GM21447 (cell line): ENCODE results near the gene FRMD4A.

Experiments
- ATAC-seq: cut with Tn5 transposase; IDR thresholded peaks from one replicate; pipeline ENCODE4 v1.9.1; 2021; ENCODE audit not compliant: unreplicated experiment

The FRMD4A gene

GRCh38 chr10:14340051-14340744 lies 9.5 kb upstream of the FRMD4A start:
- no peak for ATAC-seq

DNA sequence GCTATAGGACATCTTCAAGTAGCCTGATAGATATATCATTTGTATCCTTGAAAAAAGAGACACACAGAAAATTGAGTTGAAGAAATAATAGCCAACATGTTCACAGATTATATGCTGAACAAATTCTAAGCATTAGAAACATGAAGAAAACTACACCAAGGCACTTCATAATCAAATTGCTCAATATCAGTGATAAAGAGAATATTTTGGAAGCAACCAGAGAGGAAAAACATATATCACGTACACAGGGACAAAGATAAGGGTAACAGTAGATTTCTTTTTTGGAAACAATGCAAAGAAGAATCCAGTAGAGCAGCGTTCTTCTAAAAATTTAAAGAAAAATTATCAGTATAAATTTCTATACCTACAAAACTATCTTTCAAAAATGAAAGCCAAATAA lies 6.0 kb upstream of the FRMD4A start:
- no peak for ATAC-seq

DNA sequence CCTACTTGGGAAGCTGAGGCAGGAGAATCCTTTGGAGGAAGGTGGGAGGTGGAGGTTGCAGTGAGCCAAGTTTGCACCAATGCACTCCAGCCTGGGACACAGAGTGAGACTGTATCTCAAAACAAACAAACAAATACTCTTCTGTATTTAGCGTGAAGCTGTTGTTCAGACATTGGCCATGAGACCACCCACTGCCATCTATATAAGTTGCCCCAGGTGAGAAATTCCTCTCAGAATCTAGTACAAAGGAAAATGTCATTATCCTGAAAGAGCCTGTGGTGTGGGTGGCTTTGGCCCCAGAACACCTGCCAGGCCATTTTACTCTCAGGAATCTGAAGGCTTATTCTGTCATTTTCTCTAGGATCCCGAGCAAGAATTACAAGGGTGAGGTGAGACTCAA lies 4.0 kb upstream of the FRMD4A start:
- ATAC-seq, result no peak

DNA sequence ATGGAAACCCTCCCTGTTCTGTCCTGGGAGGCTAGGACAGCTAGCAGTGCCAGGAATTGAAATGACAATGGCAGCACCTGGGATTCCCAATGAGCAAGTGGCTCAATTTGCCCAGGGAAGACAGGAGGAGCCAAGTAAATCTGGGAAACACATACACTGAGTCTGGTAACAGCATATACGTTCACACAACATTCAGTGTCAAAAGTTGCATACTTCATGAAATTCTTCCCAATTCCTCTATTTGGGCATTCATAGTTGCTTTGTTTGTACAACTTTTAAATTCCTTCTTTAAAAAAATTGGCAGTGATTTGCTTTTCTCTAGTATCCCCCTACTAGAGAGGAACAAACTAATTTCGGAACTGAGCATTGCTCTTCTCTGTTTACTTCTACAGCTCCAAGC lies 2.9 kb upstream of the FRMD4A start:
- ATAC-seq, result no peak

DNA sequence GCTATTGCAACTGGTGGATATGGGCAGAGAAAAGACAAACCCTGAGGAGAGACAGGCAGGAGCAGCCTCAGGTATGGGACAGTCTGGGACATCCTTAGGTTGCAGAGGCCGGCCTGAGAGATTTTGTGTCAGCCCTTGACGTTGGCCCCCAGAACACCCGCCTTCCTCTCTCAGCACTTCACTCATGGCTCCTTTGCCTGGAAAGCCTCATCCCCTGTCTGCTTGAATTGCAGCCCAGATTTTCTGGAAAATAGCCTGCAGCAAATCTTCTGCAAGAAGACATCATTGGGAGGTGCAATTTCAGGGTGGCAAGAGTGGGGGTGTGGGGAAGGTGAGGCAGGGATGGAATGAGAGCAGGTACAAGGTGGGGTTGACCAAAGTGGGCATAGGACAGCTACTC lies 2.2 kb upstream of the FRMD4A start:
- no peak for ATAC-seq

GRCh38 chr10:14329746-14330173 lies 964 bp downstream of the FRMD4A start:
- no peak for ATAC-seq

- ATAC-seq, result no peak
Observed at GRCh38 chr10:14328881-14329672, 1.6 kb downstream of the FRMD4A start.

GRCh38 chr10:14327527-14327926 lies 3.2 kb downstream of the FRMD4A start:
- no peak for ATAC-seq

GRCh38 chr10:14326581-14326980 lies 4.1 kb downstream of the FRMD4A start:
- ATAC-seq, result no peak

GRCh38 chr10:14325325-14325955 lies 5.3 kb downstream of the FRMD4A start:
- no peak for ATAC-seq

DNA sequence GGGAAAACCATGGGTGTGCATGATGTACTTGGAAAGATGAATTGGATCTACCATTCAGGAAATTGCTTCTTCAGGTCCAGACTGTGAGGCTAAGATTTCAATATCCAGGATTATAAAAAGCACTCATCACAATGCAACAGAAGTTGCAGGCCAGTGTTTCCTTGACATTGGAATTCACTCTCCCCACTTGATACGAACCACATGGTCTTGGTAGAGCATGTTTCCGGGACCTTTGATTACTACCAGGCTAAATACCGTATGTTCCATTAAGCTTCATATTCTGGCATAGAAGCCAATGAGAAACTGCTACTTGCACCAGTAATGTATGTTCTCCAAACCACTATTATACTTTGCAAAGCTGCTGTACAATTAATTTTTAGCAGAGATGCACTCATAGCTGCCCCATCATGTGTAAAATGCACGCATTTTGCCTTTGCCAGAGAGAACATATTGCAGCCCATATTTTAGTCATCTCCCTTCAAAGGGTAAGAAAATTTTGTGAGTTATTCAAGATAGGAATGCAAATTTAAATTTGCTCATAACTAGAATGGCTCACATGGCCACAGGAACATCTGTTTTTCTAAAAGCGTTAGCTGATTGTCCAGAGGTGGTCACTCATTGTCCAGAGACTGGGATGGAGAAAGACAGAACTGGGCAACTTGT lies 8.1 kb downstream of the FRMD4A start:
- no peak for ATAC-seq

DNA sequence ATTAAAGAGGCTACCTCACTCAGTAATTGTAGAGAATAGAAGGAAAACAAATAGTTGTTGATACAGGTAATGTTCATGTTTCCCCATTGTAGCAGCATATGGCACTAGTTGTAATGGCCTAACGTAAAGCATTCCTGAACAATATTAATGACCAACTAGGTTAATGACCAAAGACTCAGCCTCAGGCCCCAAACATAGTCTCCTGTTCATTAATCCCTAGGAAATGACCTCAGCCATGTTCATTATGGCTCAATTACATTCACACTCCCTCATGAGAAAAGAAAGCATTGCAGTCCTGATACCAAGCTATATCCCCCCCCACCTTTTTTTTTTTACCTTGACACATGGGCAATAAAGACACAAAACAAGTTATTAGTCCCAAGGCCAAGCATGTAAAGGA lies 12.7 kb downstream of the FRMD4A start:
- no peak for ATAC-seq

DNA sequence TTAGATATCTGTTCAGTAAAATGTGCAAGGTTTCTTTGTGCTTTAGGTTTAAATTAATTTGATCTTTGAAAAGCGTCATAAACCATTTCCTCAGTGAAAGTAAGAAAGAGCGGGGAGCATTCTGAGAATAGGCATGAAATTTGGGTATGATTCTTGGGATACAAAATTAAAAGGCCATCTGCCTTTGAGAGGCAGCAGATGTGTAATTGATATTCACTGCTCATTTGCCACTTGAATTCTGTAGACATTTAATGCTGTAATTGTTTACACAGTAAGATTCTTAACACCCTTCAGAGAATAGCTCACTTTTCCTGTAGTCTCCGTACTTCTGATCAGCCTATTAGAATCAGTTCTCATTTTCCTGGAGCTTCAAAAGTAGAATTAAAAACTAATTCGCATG lies 18.7 kb downstream of the FRMD4A start:
- no peak for ATAC-seq

GRCh38 chr10:14311206-14311957 lies 19.3 kb downstream of the FRMD4A start:
- ATAC-seq, result no peak

- no peak for ATAC-seq
Observed at GRCh38 chr10:14309593-14309992, 21.1 kb downstream of the FRMD4A start.

- no peak for ATAC-seq
Observed at GRCh38 chr10:14306190-14306589, 24.5 kb downstream of the FRMD4A start.

DNA sequence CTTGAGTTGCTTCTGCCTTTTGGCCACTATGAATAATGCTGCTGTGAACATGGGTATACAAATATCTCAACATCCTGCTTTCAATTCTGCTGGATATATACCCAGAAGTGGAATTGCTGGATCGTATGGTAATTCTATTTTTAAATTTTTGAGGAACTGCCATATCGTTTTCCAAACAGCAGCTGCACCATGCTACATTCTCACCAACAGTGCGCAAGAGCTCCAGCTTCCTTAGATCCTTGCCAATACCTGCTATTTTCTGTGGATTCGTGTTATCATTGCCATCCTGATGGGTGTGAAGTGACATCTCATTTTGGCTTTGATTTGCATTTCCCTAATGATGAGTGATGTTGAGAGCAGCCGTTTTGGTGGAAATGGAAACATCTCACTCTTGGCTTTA lies 26.7 kb downstream of the FRMD4A start:
- no peak for ATAC-seq

GRCh38 chr10:14302035-14302434 lies 28.7 kb downstream of the FRMD4A start:
- no peak for ATAC-seq

GRCh38 chr10:14299556-14299955 lies 31.2 kb downstream of the FRMD4A start:
- ATAC-seq, result no peak

GRCh38 chr10:14296065-14296709 lies 34.5 kb downstream of the FRMD4A start:
- ATAC-seq, result no peak
